ENCODE data around the gene TTC21A. TPM values are rescaled to one million over a fixed set of nuclear protein-coding genes. Genes with fewer than 3 reads are reported as not detected.
A peak's percentile ranks its signal among the peaks of the same experiment; 100 is the strongest.

TTC21A gene
- total RNA-seq, 1 experiment from 2014 or later, result 5.6 TPM

DNA sequence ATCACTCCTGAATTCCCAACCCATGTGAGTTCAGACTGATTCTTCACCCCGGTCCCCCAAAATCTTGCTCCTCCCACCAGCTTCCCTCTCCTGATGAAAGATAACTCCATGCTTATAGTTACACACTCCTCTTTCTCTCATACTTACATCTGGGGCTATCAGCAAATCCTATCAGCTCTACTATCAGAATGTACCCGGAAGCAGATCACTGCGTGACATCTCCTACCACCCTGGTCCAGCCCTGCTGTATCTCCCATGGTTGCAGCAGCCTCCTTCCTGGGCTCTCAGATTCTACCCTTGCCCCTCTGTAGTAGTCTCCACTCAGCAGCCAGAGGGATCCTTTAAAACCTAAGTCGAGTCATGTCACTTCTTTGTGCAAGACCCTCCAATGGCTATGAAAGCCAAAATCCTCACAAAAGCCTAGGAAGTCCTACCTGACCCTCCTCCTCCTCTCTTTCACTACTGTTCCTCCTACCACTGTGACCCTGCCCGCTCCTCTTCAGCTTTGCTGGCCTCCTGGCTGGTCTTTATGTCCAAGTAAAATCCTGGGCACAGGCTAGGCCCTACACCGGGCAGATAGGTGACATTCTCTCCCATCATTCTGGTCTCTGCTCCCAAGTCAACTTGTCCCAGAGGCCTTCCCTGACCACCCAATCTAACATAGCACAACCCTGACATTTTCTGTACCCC, 68.7 kb downstream of the TTC21A start:
- H3K4me3 ChIP-seq (replicated peaks in 1 of 2; ENCODE audit: low read depth in 1 of 2, low read length in 2 of 2), result no peak overlapping the region
- H3K36me3 ChIP-seq (ENCODE audit: control insufficient read depth in 1 of 2, insufficient read depth in 2 of 2, low read length in 2 of 2), result no peaks in the 10 kb centered on the region
- no peak overlapping the region for H3K9ac ChIP-seq (ENCODE audit: low read length)
- no peaks in the 10 kb centered on the region for H3K27me3 ChIP-seq (ENCODE audit: insufficient read depth, low read length)
- no peak for ATAC-seq
- peaks cover 35 to 56% of the 10 kb centered on the region in 2 experiments for H3K4me1 ChIP-seq (ENCODE audit: control insufficient read depth in 1 of 2, insufficient read depth in 2 of 2, low read length in 2 of 2)
- DNase-seq (ENCODE audit: low read depth, low spot score), result no peak
- H3K9me3 ChIP-seq (ENCODE audit: control insufficient read depth in 1 of 2, insufficient read depth in 1 of 2, low read depth in 1 of 2, low read length in 2 of 2), result no peaks in the 10 kb centered on the region
- no peak overlapping the region for H2AFZ ChIP-seq (ENCODE audit: low read depth, low read length, poor library complexity, severe bottlenecking)
- no peak overlapping the region for H3K27ac ChIP-seq (ENCODE audit: low read depth, low read length)
- H3K79me2 ChIP-seq (ENCODE audit: insufficient read depth, low read length), result no peaks in the 10 kb centered on the region
- no TSS peak for BruUV-seq (replicated peaks)
- no peaks in the 10 kb centered on the region for H4K20me1 ChIP-seq (ENCODE audit: insufficient read depth)
- ChIA-PET CTCF (no interaction called here), RAD21 (ENCODE audit: low non-redundant PET in 1 of 2, low total read pairs in 2 of 2, uncharacterized antibody in 2 of 2, unreplicated experiment in 2 of 2) (no interaction called here), POLR2A (no interaction called here)
- intact Hi-C loops (cut with micrococcal nuclease), result no loop called here
- peak overlapping the region; percentile 92; the same call in 1 of the 2 replicates for H3K4me2 ChIP-seq (ENCODE audit: low read length)
- TF ChIP-seq EZH2 (IDR thresholded peaks at IDR 0.05) (no peak), POLR2A (IDR thresholded peaks at IDR 0.05; ENCODE audit: borderline replicate concordance, extremely low read depth, insufficient read depth, insufficient read length) (no peak), FOSL1 (IDR thresholded peaks at IDR 0.05; ENCODE audit: low read depth) (no peak), TCF7L2 (IDR thresholded peaks at IDR 0.05; ENCODE audit: borderline replicate concordance, extremely low read depth, insufficient read depth, insufficient read length) (no peak), RAD21 (IDR thresholded peaks at IDR 0.05; ENCODE audit: low read depth) (no peak), CBX3 (IDR thresholded peaks at IDR 0.05; ENCODE audit: low read depth) (no peak), SIN3A (IDR thresholded peaks at IDR 0.05; ENCODE audit: low read depth) (no peak), ZFX (IDR thresholded peaks at IDR 0.05) (no peak), SP1 (IDR thresholded peaks at IDR 0.05; ENCODE audit: low read depth) (no peak), CEBPB (IDR thresholded peaks at IDR 0.05; ENCODE audit: low read depth) (no peak)
- TF ChIP-seq, protein P1, sequence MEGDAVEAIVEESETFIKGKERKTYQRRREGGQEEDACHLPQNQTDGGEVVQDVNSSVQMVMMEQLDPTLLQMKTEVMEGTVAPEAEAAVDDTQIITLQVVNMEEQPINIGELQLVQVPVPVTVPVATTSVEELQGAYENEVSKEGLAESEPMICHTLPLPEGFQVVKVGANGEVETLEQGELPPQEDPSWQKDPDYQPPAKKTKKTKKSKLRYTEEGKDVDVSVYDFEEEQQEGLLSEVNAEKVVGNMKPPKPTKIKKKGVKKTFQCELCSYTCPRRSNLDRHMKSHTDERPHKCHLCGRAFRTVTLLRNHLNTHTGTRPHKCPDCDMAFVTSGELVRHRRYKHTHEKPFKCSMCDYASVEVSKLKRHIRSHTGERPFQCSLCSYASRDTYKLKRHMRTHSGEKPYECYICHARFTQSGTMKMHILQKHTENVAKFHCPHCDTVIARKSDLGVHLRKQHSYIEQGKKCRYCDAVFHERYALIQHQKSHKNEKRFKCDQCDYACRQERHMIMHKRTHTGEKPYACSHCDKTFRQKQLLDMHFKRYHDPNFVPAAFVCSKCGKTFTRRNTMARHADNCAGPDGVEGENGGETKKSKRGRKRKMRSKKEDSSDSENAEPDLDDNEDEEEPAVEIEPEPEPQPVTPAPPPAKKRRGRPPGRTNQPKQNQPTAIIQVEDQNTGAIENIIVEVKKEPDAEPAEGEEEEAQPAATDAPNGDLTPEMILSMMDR (IDR thresholded peaks at IDR 0.05 in 2 of 3, conservative IDR thresholded peaks at IDR 0.05 in 1 of 3; ENCODE audit: borderline replicate concordance in 1 of 3, insufficient read depth in 1 of 3, low read depth in 2 of 3, low read length in 2 of 3), result no peak
- TF ChIP-seq, protein P2, sequence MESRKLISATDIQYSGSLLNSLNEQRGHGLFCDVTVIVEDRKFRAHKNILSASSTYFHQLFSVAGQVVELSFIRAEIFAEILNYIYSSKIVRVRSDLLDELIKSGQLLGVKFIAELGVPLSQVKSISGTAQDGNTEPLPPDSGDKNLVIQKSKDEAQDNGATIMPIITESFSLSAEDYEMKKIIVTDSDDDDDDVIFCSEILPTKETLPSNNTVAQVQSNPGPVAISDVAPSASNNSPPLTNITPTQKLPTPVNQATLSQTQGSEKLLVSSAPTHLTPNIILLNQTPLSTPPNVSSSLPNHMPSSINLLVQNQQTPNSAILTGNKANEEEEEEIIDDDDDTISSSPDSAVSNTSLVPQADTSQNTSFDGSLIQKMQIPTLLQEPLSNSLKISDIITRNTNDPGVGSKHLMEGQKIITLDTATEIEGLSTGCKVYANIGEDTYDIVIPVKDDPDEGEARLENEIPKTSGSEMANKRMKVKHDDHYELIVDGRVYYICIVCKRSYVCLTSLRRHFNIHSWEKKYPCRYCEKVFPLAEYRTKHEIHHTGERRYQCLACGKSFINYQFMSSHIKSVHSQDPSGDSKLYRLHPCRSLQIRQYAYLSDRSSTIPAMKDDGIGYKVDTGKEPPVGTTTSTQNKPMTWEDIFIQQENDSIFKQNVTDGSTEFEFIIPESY (IDR thresholded peaks at IDR 0.05; ENCODE audit: extremely low read depth, insufficient replicate concordance, low read length), result no peak
- no peaks in the 10 kb centered on the region for H3K9me2 ChIP-seq (ENCODE audit: insufficient read depth)

Measured in HCT116 (cell line).